Type B pancreatic cell (in vitro differentiated cells): ENCODE data around the gene CELF5. TPM values are rescaled to one million over a fixed set of nuclear protein-coding genes. Genes with fewer than 3 reads are reported as not detected.

Experiments
- DNase-seq: peaks from one replicate; pipeline ENCODE4 v3.0.0; 2021; ENCODE audit warnings: mixed read lengths; ENCODE audit not compliant: unreplicated experiment; ENCODE audit errors: extremely low spot score
- H3K27ac Mint-ChIP-seq: 2 replicates; pipeline ENCODE4 v1.8.0; 2021; ENCODE audit warnings: mild to moderate bottlenecking, mixed read lengths
- H3K27me3 Mint-ChIP-seq: 2 replicates; pipeline ENCODE4 v1.8.0; 2021; ENCODE audit warnings: mixed read lengths
- H3K36me3 Mint-ChIP-seq: 2 replicates; pipeline ENCODE4 v1.8.0; 2021; ENCODE audit warnings: mixed read lengths
- H3K4me1 Mint-ChIP-seq: one replicate; pipeline ENCODE4 v1.8.0; 2021; ENCODE audit warnings: mixed read lengths; ENCODE audit not compliant: unreplicated experiment
- H3K4me3 Mint-ChIP-seq: 2 replicates; pipeline ENCODE4 v1.8.0; 2021; ENCODE audit warnings: mild to moderate bottlenecking, mixed read lengths
- H3K9me3 Mint-ChIP-seq: 2 replicates; pipeline ENCODE4 v1.8.0; 2021; ENCODE audit warnings: mixed read lengths
- CTCF ChIP-seq: fragments of 200-600 bp; sonication (generic); conservative IDR thresholded peaks from 2 replicates; pipeline ENCODE4 v1.5.0; 2021; ENCODE audit warnings: antibody characterized with exemption, mild to moderate bottlenecking
- total RNA-seq: library from RNA; stranded (reverse); gene quantifications from 2 replicates; pipeline ENCODE4 v1.2.1, GENCODE V29; 2021; ENCODE audit warnings: low replicate concordance

The CELF5 gene
- total RNA-seq, 1 donor from 2014 or later: 2.6 TPM

GRCh38 chr19:3270902-3271301 is 46.4 kb downstream of the CELF5 start:
- H3K27me3 Mint-ChIP-seq: peaks cover 70% of the 10 kb centered on the region
- H3K4me3 Mint-ChIP-seq: no peak overlapping the region
- H3K9me3 Mint-ChIP-seq: no peaks in the 10 kb centered on the region
- H3K27ac Mint-ChIP-seq: no peak overlapping the region
- DNase-seq: no peak
- no peak for TF ChIP-seq CTCF
- H3K36me3 Mint-ChIP-seq: no peaks in the 10 kb centered on the region
- peaks cover 5% of the 10 kb centered on the region for H3K4me1 Mint-ChIP-seq

- no peaks in the 10 kb centered on the region for H3K36me3 Mint-ChIP-seq
- peaks cover 5% of the 10 kb centered on the region for H3K4me1 Mint-ChIP-seq
- H3K9me3 Mint-ChIP-seq: no peaks in the 10 kb centered on the region
- no peak overlapping the region for H3K27ac Mint-ChIP-seq
- no peak for TF ChIP-seq CTCF
- no peak for DNase-seq
- H3K4me3 Mint-ChIP-seq: no peak overlapping the region
- peaks cover 72% of the 10 kb centered on the region for H3K27me3 Mint-ChIP-seq
Observed at GRCh38 chr19:3272401-3272931, 48.0 kb downstream of the CELF5 start.

- Mint-ChIP-seq H3K27ac (no peak overlapping the region), H3K27me3 (peaks cover 72% of the 10 kb centered on the region), H3K9me3 (no peaks in the 10 kb centered on the region), H3K4me1 (peaks cover 5% of the 10 kb centered on the region), H3K36me3 (no peaks in the 10 kb centered on the region), H3K4me3 (no peak overlapping the region)
- no peak for DNase-seq
- TF ChIP-seq CTCF: no peak
Observed at GRCh38 chr19:3272952-3273351, 48.5 kb downstream of the CELF5 start.

DNA sequence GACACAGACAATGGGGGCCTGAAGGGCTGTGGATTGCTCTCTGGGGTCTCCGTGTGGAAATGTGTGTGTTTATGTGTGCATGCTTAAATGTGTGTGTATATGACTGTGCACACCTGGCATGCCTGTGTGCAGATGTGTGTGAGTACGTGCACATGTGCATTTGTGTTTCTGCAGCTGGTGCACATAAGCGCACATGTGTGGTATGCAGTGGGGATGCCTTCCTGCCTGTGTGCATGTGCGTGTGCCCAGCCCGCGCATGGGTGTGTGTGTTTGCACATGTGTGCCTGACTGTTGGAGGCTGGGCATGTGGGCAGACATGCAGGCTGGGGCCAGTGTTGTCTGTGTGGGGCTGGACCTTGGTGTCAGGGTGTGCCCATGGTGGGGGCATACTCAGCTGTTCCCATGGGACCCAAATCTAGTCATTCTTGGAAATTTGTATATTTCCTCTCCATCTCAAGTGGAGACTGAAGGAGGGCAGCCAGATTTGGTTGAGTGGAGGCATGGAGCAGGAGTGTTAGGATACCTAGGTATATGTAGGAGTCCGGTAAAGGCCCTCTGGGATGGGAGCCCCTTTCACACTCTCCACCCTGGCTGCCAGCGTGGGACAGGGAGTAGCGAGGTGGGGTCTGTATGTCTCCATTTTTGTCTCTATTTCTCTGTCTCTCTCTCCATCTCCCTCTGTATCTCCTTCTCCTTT is 49.9 kb downstream of the CELF5 start:
- Mint-ChIP-seq H3K4me1 (peaks cover 5% of the 10 kb centered on the region), H3K27ac (no peak overlapping the region), H3K27me3 (peaks cover 71% of the 10 kb centered on the region), H3K4me3 (peak overlapping the region; percentile 83), H3K9me3 (no peaks in the 10 kb centered on the region), H3K36me3 (no peaks in the 10 kb centered on the region)
- no peak for TF ChIP-seq CTCF
- no peak for DNase-seq

DNA sequence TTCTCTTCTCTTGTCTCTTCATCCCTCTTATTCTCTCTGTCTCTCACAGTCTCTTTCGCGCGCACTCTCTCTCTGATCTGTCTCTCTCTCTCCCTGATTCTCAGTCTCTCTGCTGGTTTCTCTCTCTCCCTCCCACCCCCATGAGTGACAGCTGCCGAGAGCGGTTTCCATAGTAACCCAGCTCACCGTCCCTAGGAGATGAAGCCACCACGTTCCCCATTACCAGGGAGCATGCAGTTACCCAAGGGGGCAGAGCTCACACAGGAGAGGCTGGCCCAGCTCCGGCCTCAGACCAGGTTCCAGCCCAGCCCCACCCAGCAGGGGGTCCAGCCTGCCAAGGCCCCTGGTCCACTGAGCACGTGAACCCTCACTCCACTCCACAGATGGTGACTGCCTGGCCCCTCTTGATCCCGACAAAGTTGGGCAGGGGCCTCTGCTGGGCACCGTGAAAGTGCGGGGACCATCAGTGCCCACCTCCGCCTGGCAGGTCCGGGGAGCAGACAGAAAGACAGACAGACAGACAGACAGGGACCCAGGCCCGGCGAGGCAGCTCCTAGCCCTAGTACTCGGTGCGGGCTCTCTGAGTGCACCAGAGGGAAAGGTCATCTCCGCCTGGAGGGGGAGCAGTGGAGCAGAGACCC is 50.6 kb downstream of the CELF5 start:
- peak overlapping the region; percentile 83 for H3K4me3 Mint-ChIP-seq
- H3K4me1 Mint-ChIP-seq: peaks cover 5% of the 10 kb centered on the region
- peak; percentile 62 for TF ChIP-seq CTCF
- H3K36me3 Mint-ChIP-seq: no peaks in the 10 kb centered on the region
- peaks cover 65% of the 10 kb centered on the region for H3K27me3 Mint-ChIP-seq
- no peak overlapping the region for H3K27ac Mint-ChIP-seq
- no peaks in the 10 kb centered on the region for H3K9me3 Mint-ChIP-seq
- no peak for DNase-seq
